Testis (tissue), 2 donors: ENCODE results near the gene IFFO2.

ENCODE experiments used
- CTCF ChIP-seq, 3 experiments: fragments of 450-650 bp in 2 of 3; fragments of 200-600 bp in 1 of 3; sonication (generic) in 1 of 3; IDR thresholded peaks; one replicate each; pipeline ENCODE4 v1.5.1; 2016 to 2019; ENCODE audit warnings: antibody characterized with exemption in 3 of 3, mild to moderate bottlenecking in 2 of 3, moderate library complexity in 1 of 3
- POLR2A ChIP-seq: fragments of 450-650 bp; IDR thresholded peaks from one replicate; pipeline ENCODE4 v1.6.1; 2017; ENCODE audit warnings: antibody characterized with exemption, mild to moderate bottlenecking, moderate library complexity

GRCh38 chr1:19000065-19000464, 43.6 kb upstream of the IFFO2 start:
- no peak for TF ChIP-seq CTCF (IDR thresholded peaks at IDR 0.05)
- TF ChIP-seq POLR2A: no peak
